Stimulated activated CD8-positive, alpha-beta memory T cell treated with anti-CD3 and anti-CD28 coated beads, Interleukin-4, amount 100 ng/mL, for 4 hours (primary cell): ENCODE results near the gene DGKZ.

Experiments
- DNase-seq, 2 donors: peaks; one replicate each; pipeline ENCODE4 v3.0.0-alpha.2; 2020; ENCODE audit warnings: low read depth in 2 of 2, low spot score in 1 of 2

The DGKZ gene

GRCh38 chr11:46391578-46392420, 44.5 kb downstream of the DGKZ start, which contains the start of gene CHRM4:
Gene CHRM4, minus strand, starts transcription at chr11:46391776. Its CDS starts 5,219 bp downstream, at chr11:46386557.
- DNase-seq: no peak

- DNase-seq: peak; percentile 38 to 43
Observed at GRCh38 chr11:46392421-46393230, 45.4 kb downstream of the DGKZ start.

- DNase-seq: no peak
Observed at GRCh38 chr11:46393231-46393616, 46.0 kb downstream of the DGKZ start.

- no peak for DNase-seq
Observed at GRCh38 chr11:46393759-46394158, 46.5 kb downstream of the DGKZ start.

- DNase-seq: no peak
Observed at GRCh38 chr11:46397526-46397925, 50.3 kb downstream of the DGKZ start.

- no peak for DNase-seq
Observed at GRCh38 chr11:46402957-46403902, 56.0 kb downstream of the DGKZ start.

GRCh38 chr11:46404476-46405017, 57.3 kb downstream of the DGKZ start:
- no peak for DNase-seq

GRCh38 chr11:46407635-46408034, 60.4 kb downstream of the DGKZ start:
- DNase-seq: no peak

GRCh38 chr11:46408407-46408986, 61.2 kb downstream of the DGKZ start:
- no peak for DNase-seq

- DNase-seq: no peak
Observed at GRCh38 chr11:46410021-46410420, 62.8 kb downstream of the DGKZ start.

- no peak for DNase-seq
Observed at GRCh38 chr11:46413760-46414465, 66.7 kb downstream of the DGKZ start.

- no peak for DNase-seq
Observed at GRCh38 chr11:46414466-46414796, 67.2 kb downstream of the DGKZ start.

- DNase-seq: no peak
Observed at GRCh38 chr11:46414879-46415278, 67.6 kb downstream of the DGKZ start.

GRCh38 chr11:46417711-46418110, 70.4 kb downstream of the DGKZ start:
- no peak for DNase-seq

- no peak for DNase-seq
Observed at GRCh38 chr11:46418751-46419150, 71.5 kb downstream of the DGKZ start.

- DNase-seq: no peak
Observed at GRCh38 chr11:46420513-46420912, 73.2 kb downstream of the DGKZ start.

- no peak for DNase-seq
Observed at GRCh38 chr11:46421257-46421880, 74.1 kb downstream of the DGKZ start.

GRCh38 chr11:46422588-46422987, 75.3 kb downstream of the DGKZ start:
- no peak for DNase-seq

GRCh38 chr11:46426233-46426991, 79.1 kb downstream of the DGKZ start:
- DNase-seq: no peak
